Left colon (tissue), 2 donors: Measurements from ENCODE around the gene PLA2G4E. TPM values are rescaled to one million over a fixed set of nuclear protein-coding genes. Genes with fewer than 3 reads are reported as not detected.

Source experiments
- ATAC-seq: fragments of 200-7000 bp; cut with Tn5 transposase; one replicate; pipeline ENCODE4 v1.9.1; 2020; ENCODE audit warnings: mild to moderate bottlenecking, moderate library complexity
- DNase-seq, 2 donors: peaks; one replicate each; pipeline ENCODE4 v3.0.0-alpha.2; 2020
- intact Hi-C, 2 donors: fragments of 100-400 bp; cut with DNase I in 1 of 2; cut with micrococcal nuclease in 1 of 2; formaldehyde crosslinking; loops; one replicate each; pipeline versions ENCODE4 v1.11.2 to v1.14.0; 2022; cut with DNase I, micrococcal nuclease
- total RNA-seq, 2 donors: library from RNA; stranded (reverse); fragmentation: NEBNext Ultra II Directional; extraction: Animal tissue kit (Norgen Biotek cat#: 25700); gene quantifications; one replicate each; pipeline ENCODE4 v1.2.1, GENCODE V29; 2021
- donor health status: DM: no; HTN: no; CAD: no.
- donor health status: DM: yes; HTN: yes; CAD: no.

PLA2G4E gene
- total RNA-seq, 2 donors from 2014 or later = not detected

GRCh38 chr15:41951571-41951970 lies 69.3 kb downstream of the PLA2G4E start:
- intact Hi-C loops = no loop called here
- ATAC-seq = no peak
- DNase-seq = no peak

- ATAC-seq (no peak), DNase-seq (no peak)
- intact Hi-C loops = no loop called here
Observed at GRCh38 chr15:41950489-41950888, 70.4 kb downstream of the PLA2G4E start.

- intact Hi-C loops = no loop called here
- no peak for ATAC-seq
- no peak for DNase-seq
Observed at GRCh38 chr15:41950127-41950483, 70.7 kb downstream of the PLA2G4E start.

- intact Hi-C loops = loop anchor here in 1 of 2 donors (10.0 kb wide), 1 partner anchor 65 kb away; no protein-coding TSS in a partner anchor
- ATAC-seq (no peak), DNase-seq (no peak)
Observed at GRCh38 chr15:41949401-41950126, 71.3 kb downstream of the PLA2G4E start.

- intact Hi-C loops = loop anchor here in 1 of 2 donors (10.0 kb wide), 1 partner anchor 64 kb away; no protein-coding TSS in a partner anchor
- no peak for ATAC-seq
- no peak for DNase-seq
Observed at GRCh38 chr15:41948490-41948889, 72.4 kb downstream of the PLA2G4E start.

- intact Hi-C loops = loop anchor here in 1 of 2 donors (10.0 kb wide), 1 partner anchor 62 kb away; no protein-coding TSS in a partner anchor
- ATAC-seq (no peak), DNase-seq (no peak)
Observed at GRCh38 chr15:41946970-41947369, 73.9 kb downstream of the PLA2G4E start.

GRCh38 chr15:41945731-41946130 lies 75.1 kb downstream of the PLA2G4E start:
- intact Hi-C loops = loop anchor here in 1 of 2 donors (10.0 kb wide), 1 partner anchor 61 kb away; no protein-coding TSS in a partner anchor
- DNase-seq (no peak), ATAC-seq (no peak)

- intact Hi-C loops = loop anchor here in 1 of 2 donors (10.0 kb wide), 1 partner anchor 60 kb away; no protein-coding TSS in a partner anchor
- DNase-seq (no peak), ATAC-seq (no peak)
Observed at GRCh38 chr15:41945221-41945620, 75.6 kb downstream of the PLA2G4E start.

- DNase-seq (no peak), ATAC-seq (no peak)
- intact Hi-C loops = loop anchor here in 1 of 2 donors (10.0 kb wide), 1 partner anchor 60 kb away; no protein-coding TSS in a partner anchor
Observed at GRCh38 chr15:41944313-41944940, 76.4 kb downstream of the PLA2G4E start.

- DNase-seq (no peak), ATAC-seq (no peak)
- intact Hi-C loops = loop anchor here in 1 of 2 donors (10.0 kb wide), 1 partner anchor 59 kb away; no protein-coding TSS in a partner anchor
Observed at GRCh38 chr15:41943543-41944312, 77.1 kb downstream of the PLA2G4E start.

GRCh38 chr15:41942886-41943285 lies 78.0 kb downstream of the PLA2G4E start:
- no peak for ATAC-seq
- intact Hi-C loops = loop anchor here in 1 of 2 donors (10.0 kb wide), 1 partner anchor 58 kb away; no protein-coding TSS in a partner anchor
- no peak for DNase-seq

- intact Hi-C loops = loop anchor here in 1 of 2 donors (10.0 kb wide), 1 partner anchor 57 kb away; no protein-coding TSS in a partner anchor
- DNase-seq = no peak
- ATAC-seq = no peak
Observed at GRCh38 chr15:41941644-41942415, 79.0 kb downstream of the PLA2G4E start.

GRCh38 chr15:41940441-41940857 lies 80.4 kb downstream of the PLA2G4E start:
- intact Hi-C loops = loop anchor here in 1 of 2 donors (10.0 kb wide), 1 partner anchor 56 kb away; no protein-coding TSS in a partner anchor
- ATAC-seq (peak; percentile 32), DNase-seq (no peak)

GRCh38 chr15:41939986-41940385 lies 80.9 kb downstream of the PLA2G4E start:
- intact Hi-C loops = loop anchor here in 1 of 2 donors (10.0 kb wide), 1 partner anchor 55 kb away; no protein-coding TSS in a partner anchor

GRCh38 chr15:41937568-41937923 lies 83.3 kb downstream of the PLA2G4E start:
- DNase-seq = no peak
- no peak for ATAC-seq
- intact Hi-C loops = no loop called here

More at GRCh38 chr15:41939986-41940385, 80.9 kb downstream of the PLA2G4E start:
- no peak for DNase-seq
- ATAC-seq = peak; percentile 44

- intact Hi-C loops = no loop called here
- ATAC-seq (no peak), DNase-seq (peak in 1 of 2 donors; percentile 39)
Observed at GRCh38 chr15:41936649-41937567, 83.9 kb downstream of the PLA2G4E start.

GRCh38 chr15:41936155-41936554 lies 84.7 kb downstream of the PLA2G4E start:
- ATAC-seq = no peak
- intact Hi-C loops = no loop called here
- no peak for DNase-seq
